HEK293 (cell line): Measurements from ENCODE around the gene ZNF76.
A peak's percentile ranks its signal among the peaks of the same experiment; 100 is the strongest.
"Not testable (repeated sequence)": the region's sequence is repeated elsewhere in the genome, so short reads cannot be mapped to it uniquely, and the experiment has no call there.

Experiments
- CTCF ChIA-PET: fragments of 350-600 bp; formaldehyde crosslinking; extraction: SDS; loops from one replicate; lab custom pipeline; 2021; ENCODE audit warnings: antibody characterized with exemption; lab: Yijun Ruan, JAX
- POLR2A ChIA-PET: fragments of 300-600 bp; formaldehyde crosslinking; extraction: SDS; loops from one replicate; lab custom pipeline; 2020; ENCODE audit warnings: antibody characterized with exemption, inconsistent platforms; lab: Yijun Ruan, JAX
- H3K27ac ChIP-seq: fragments of 200-500 bp; sonication (Bioruptor generic); 2 replicates; pipeline ENCODE4 v1.5.1; 2014; ENCODE audit warnings: low read depth, low read length, control low read depth, inconsistent platforms; ENCODE audit errors: extremely low read depth
- H3K36me3 ChIP-seq, 2 experiments: fragments of 200-500 bp in 1 of 2; sonication (Bioruptor generic) in 1 of 2; 1 replicate in 1 of 2; 2 replicates in 1 of 2; pipeline ENCODE4 v1.5.1; 2014 to 2017; ENCODE audit warnings: inconsistent platforms in 2 of 2, low read length in 2 of 2; ENCODE audit not compliant: control insufficient read depth in 2 of 2, insufficient read depth in 1 of 2
- H3K4me1 ChIP-seq: fragments of 200-500 bp; sonication (Bioruptor generic); 2 replicates; pipeline ENCODE4 v1.5.1; 2014; ENCODE audit warnings: mild to moderate bottlenecking, low read length, inconsistent platforms; ENCODE audit not compliant: control insufficient read depth, insufficient read depth
- H3K4me3 ChIP-seq: 2 replicates; pipeline ENCODE4 v1.5.1; 2011; ENCODE audit warnings: low read depth, mild to moderate bottlenecking, control low read depth, low read length, moderate library complexity
- H3K9me3 ChIP-seq: fragments of 200-500 bp; sonication (Bioruptor generic); 2 replicates; pipeline ENCODE4 v1.5.1; 2014; ENCODE audit warnings: low read depth, low read length, inconsistent platforms; ENCODE audit not compliant: control insufficient read depth, insufficient read depth
- GLIS1 ChIP-seq: fragments of 450-650 bp; formaldehyde crosslinking; IDR thresholded peaks from 2 replicates; pipeline ENCODE4 v1.5.1; 2016; ENCODE audit warnings: missing biosample characterization, missing genetic modification characterization
- PRDM1 ChIP-seq: fragments of 450-650 bp; formaldehyde crosslinking; IDR thresholded peaks from 2 replicates; pipeline ENCODE4; 2016; ENCODE audit warnings: missing biosample characterization, missing genetic modification characterization
- SP2 ChIP-seq: fragments of 450-650 bp; formaldehyde crosslinking; IDR thresholded peaks from 2 replicates; pipeline ENCODE4 v1.5.1; 2016; ENCODE audit warnings: missing biosample characterization, missing genetic modification characterization
- ZBTB17 ChIP-seq: fragments of 450-650 bp; formaldehyde crosslinking; IDR thresholded peaks from 2 replicates; pipeline ENCODE4 v1.5.1; 2016; ENCODE audit warnings: missing biosample characterization, missing genetic modification characterization
- ZBTB48 ChIP-seq: fragments of 450-650 bp; formaldehyde crosslinking; IDR thresholded peaks from 2 replicates; pipeline ENCODE4 v1.5.1; 2016; ENCODE audit warnings: missing biosample characterization, missing genetic modification characterization
- ZNF223 ChIP-seq: fragments of 450-650 bp; formaldehyde crosslinking; IDR thresholded peaks from 2 replicates; pipeline ENCODE4 v1.5.1; 2016; ENCODE audit warnings: missing biosample characterization, missing genetic modification characterization
- ZNF248 ChIP-seq: fragments of 450-650 bp; formaldehyde crosslinking; IDR thresholded peaks from 2 replicates; pipeline ENCODE4 v1.5.1; 2017; ENCODE audit warnings: missing biosample characterization, missing genetic modification characterization
- ZNF48 ChIP-seq: fragments of 450-650 bp; formaldehyde crosslinking; IDR thresholded peaks from 2 replicates; pipeline ENCODE4 v1.5.1; 2016; ENCODE audit warnings: missing biosample characterization, missing genetic modification characterization
- ZNF501 ChIP-seq: fragments of 450-650 bp; formaldehyde crosslinking; IDR thresholded peaks from 2 replicates; pipeline ENCODE4 v1.5.1; 2016; ENCODE audit warnings: missing biosample characterization, missing genetic modification characterization
- ZNF600 ChIP-seq: fragments of 450-650 bp; formaldehyde crosslinking; IDR thresholded peaks from 2 replicates; pipeline ENCODE4 v1.5.1; 2016; ENCODE audit warnings: missing biosample characterization, missing genetic modification characterization
- ZNF623 ChIP-seq: fragments of 450-650 bp; formaldehyde crosslinking; IDR thresholded peaks from 2 replicates; pipeline ENCODE4 v1.5.1; 2016; ENCODE audit warnings: missing biosample characterization, missing genetic modification characterization
- ZNF791 ChIP-seq: fragments of 450-650 bp; formaldehyde crosslinking; IDR thresholded peaks from 2 replicates; pipeline ENCODE4 v1.5.1; 2016; ENCODE audit warnings: missing biosample characterization, missing genetic modification characterization
- ZSCAN16 ChIP-seq: fragments of 450-650 bp; formaldehyde crosslinking; IDR thresholded peaks from 2 replicates; pipeline ENCODE4 v1.5.1; 2016; ENCODE audit warnings: missing biosample characterization, missing genetic modification characterization
- TF ChIP-seq, protein P1 (sequence below): fragments of 450-650 bp; formaldehyde crosslinking; IDR thresholded peaks from 2 replicates; pipeline ENCODE4 v1.5.1; 2016; ENCODE audit warnings: missing biosample characterization, missing genetic modification characterization

The ZNF76 gene

DNA sequence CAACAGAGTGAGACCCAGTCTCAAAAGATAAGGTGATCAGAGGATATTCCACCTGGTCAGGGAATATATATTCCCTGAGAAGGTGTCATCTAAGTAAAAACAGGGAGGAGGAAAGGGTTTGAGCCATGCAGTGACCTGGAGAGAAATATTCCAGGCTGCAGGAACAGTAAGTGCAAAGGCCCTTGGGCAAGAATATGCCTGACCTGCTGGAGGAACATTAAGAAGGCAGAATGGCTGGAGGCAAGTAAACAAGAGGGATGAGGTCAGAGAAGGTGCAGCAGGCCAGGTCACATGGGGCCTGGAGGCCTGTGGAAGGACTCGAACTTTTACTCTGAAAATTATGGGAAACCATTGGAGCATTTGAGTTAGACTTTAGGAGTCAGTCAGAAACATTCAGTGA is 44.8 kb downstream of the ZNF76 start:
- Histone ChIP-seq H3K4me1 (no peaks in the 10 kb centered on the region), H3K27ac (no peak overlapping the region), H3K9me3 (no peaks in the 10 kb centered on the region), H3K36me3 (no peaks in the 10 kb centered on the region), H3K4me3 (no peak overlapping the region)
- TF ChIP-seq ZNF223 (no peak), ZNF501 (tag by site-specific recombination) (no peak), ZNF623 (peak; percentile 82)
- ChIA-PET CTCF (interaction anchor here (0.6 to 4.3 kb wide), 7 partner anchors 10 to 115 kb away, joined by 3 to 32 read pairs (median 6); no protein-coding TSS in a partner anchor), POLR2A (interaction anchor here (1.8 to 2.3 kb wide), 2 partner anchors 14 to 45 kb away, joined by 6 to 18 read pairs; partner anchors contain the start of gene ZNF76)

DNA sequence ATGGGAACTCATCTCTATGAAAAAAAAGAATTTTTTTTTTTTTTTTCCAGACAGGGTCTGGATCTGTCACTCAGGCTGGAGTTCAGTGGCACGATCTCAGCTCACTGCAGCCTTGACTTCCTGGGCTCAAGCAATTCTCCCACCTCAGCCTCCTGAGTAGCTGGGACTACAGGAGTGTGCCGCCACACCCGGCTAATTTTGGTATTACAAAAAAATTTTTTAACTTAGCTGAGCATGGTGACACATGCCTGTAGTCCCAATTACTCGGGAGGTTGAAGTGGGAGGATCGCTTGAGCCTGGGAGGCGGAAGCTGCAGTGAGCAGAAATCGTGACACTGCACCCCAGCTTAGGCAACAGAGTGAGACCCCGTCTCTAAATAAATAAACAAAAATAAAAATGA is 45.6 kb downstream of the ZNF76 start:
- no peak overlapping the region for H3K27ac ChIP-seq
- H3K4me1 ChIP-seq = no peaks in the 10 kb centered on the region
- H3K4me3 ChIP-seq = no peak overlapping the region
- H3K9me3 ChIP-seq = no peaks in the 10 kb centered on the region
- H3K36me3 ChIP-seq = no peaks in the 10 kb centered on the region
- CTCF ChIA-PET = interaction anchor here (0.6 to 4.3 kb wide), 15 partner anchors 9 to 473 kb away, joined by 3 to 32 read pairs (median 4); no protein-coding TSS in a partner anchor
- POLR2A ChIA-PET = interaction anchor here (0.6 to 2.0 kb wide), 4 partner anchors 13 to 1356 kb away, joined by 3 to 16 read pairs (median 6); partner anchors contain the start of gene RPL10A
- TF ChIP-seq ZBTB17 = 0 out of 2 replicates have a peak, but pooled peaks have one; percentile 21
- TF ChIP-seq ZNF791 (tag by site-specific recombination) = no peak
- TF ChIP-seq PRDM1 (tag by site-specific recombination) = no peak
- TF ChIP-seq, protein P1, sequence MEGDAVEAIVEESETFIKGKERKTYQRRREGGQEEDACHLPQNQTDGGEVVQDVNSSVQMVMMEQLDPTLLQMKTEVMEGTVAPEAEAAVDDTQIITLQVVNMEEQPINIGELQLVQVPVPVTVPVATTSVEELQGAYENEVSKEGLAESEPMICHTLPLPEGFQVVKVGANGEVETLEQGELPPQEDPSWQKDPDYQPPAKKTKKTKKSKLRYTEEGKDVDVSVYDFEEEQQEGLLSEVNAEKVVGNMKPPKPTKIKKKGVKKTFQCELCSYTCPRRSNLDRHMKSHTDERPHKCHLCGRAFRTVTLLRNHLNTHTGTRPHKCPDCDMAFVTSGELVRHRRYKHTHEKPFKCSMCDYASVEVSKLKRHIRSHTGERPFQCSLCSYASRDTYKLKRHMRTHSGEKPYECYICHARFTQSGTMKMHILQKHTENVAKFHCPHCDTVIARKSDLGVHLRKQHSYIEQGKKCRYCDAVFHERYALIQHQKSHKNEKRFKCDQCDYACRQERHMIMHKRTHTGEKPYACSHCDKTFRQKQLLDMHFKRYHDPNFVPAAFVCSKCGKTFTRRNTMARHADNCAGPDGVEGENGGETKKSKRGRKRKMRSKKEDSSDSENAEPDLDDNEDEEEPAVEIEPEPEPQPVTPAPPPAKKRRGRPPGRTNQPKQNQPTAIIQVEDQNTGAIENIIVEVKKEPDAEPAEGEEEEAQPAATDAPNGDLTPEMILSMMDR (tag by site-specific recombination) = 0 out of 2 replicates have a peak, but pooled peaks have one; percentile 19
- no peak for TF ChIP-seq ZSCAN16 (tag by site-specific recombination)
- TF ChIP-seq GLIS1 (tag by site-specific recombination) = no peak
- no peak for TF ChIP-seq ZNF48 (tag by site-specific recombination)
- no peak for TF ChIP-seq SP2
- TF ChIP-seq ZNF248 (tag by site-specific recombination) = no peak
- 0 out of 2 replicates have a peak, but pooled peaks have one; percentile 13 for TF ChIP-seq ZNF600
- TF ChIP-seq ZBTB48 (tag by site-specific recombination) = no peak
- TF ChIP-seq, all 188 proteins: peak for 3

DNA sequence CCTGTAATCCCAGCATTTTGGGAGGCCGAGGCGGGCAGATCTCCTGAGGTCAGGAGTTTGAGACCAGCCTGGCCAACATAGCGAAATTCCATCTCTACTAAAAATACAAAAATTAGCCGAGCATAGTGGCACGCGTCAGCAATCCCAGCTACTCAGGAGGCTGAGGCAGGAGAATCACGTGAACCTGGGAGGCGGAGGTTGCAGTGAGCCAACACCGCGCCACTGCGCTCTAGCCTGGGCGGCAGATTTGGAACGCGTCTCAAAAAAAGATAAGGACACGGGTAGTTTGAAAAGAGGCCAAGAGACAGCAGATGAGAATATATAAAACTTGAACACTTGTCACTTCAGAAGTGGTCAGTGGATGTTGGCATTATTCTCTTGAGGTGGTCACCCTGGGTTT is 47.6 kb downstream of the ZNF76 start:
- H3K4me1 ChIP-seq, H3K4me3 ChIP-seq, H3K27ac ChIP-seq, H3K9me3 ChIP-seq, H3K36me3 ChIP-seq, POLR2A ChIA-PET: not testable (repeated sequence)
- CTCF ChIA-PET = interaction anchor here (0.6 to 4.3 kb wide), 6 partner anchors 7 to 161 kb away, joined by 3 to 23 read pairs (median 4); no protein-coding TSS in a partner anchor

DNA sequence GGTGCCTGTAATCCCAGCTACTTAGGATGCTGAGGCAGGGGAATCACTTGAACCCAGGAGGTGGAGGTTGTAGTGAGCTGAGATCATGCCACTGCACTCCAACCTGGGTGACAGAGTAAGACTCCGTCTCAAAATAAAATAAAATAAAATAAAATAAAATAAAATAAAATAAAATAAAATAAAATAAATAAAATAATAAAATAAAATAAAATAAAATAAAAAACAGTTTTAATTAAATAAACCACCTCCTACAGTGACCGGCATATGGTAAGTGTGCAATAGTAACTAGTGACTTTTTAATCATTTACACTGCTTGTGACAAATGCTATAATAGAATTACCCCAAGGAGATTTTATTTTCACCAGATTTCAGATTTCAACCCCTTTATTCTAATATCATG is 49.0 kb downstream of the ZNF76 start:
- not testable (repeated sequence) for H3K36me3 ChIP-seq
- CTCF ChIA-PET = interaction anchor here (0.8 to 1.8 kb wide), 2 partner anchors 17 to 159 kb away, joined by 3 to 8 read pairs; partner anchors contain the start of gene RPL10A

More for the DNA sequence above, 49.0 kb downstream of the ZNF76 start:
- not testable (repeated sequence) for H3K27ac ChIP-seq, H3K4me3 ChIP-seq, H3K4me1 ChIP-seq, H3K9me3 ChIP-seq
- POLR2A ChIA-PET = interaction anchor here (1.5 kb wide), 1 partner anchor 10 kb away, joined by 4 read pairs; no protein-coding TSS in a partner anchor
